LNCaP clone FGC (cell line): ENCODE measurements around the gene CLEC4G.

Experiments
- DNase-seq: peaks from one replicate; pipeline ENCODE4 v3.0.0-alpha.2; 2011; ENCODE audit warnings: low read depth
- H3K4me3 ChIP-seq: 2 replicates; pipeline ENCODE4 v1.5.1; 2011; ENCODE audit warnings: mild to moderate bottlenecking, low read depth, low read length, control low read depth
- CTCF ChIP-seq: IDR thresholded peaks from 2 replicates; pipeline ENCODE4 v1.5.1; 2012; ENCODE audit warnings: mild to moderate bottlenecking; ENCODE audit not compliant: control insufficient read depth, insufficient read depth; ENCODE audit errors: extremely low read depth

Gene CLEC4G

GRCh38 chr19:7697721-7698287 lies 34.1 kb downstream of the CLEC4G start:
- no peak for TF ChIP-seq CTCF
- DNase-seq, result no peak
- no peak overlapping the region for H3K4me3 ChIP-seq

- DNase-seq, result no peak
- TF ChIP-seq CTCF, result no peak
- no peak overlapping the region for H3K4me3 ChIP-seq
These were observed 37.4 kb downstream of the CLEC4G start for GRCh38 chr19:7694499-7694898.

GRCh38 chr19:7692417-7693088 lies 39.4 kb downstream of the CLEC4G start:
- H3K4me3 ChIP-seq, result no peak overlapping the region
- no peak for DNase-seq
- TF ChIP-seq CTCF, result no peak

GRCh38 chr19:7691497-7691896 lies 40.4 kb downstream of the CLEC4G start:
- DNase-seq, result no peak
- no peak for TF ChIP-seq CTCF
- H3K4me3 ChIP-seq, result no peak overlapping the region

- DNase-seq, result no peak
- H3K4me3 ChIP-seq, result no peak overlapping the region
- no peak for TF ChIP-seq CTCF
These were observed 41.1 kb downstream of the CLEC4G start for GRCh38 chr19:7690779-7691258.

GRCh38 chr19:7689165-7689564 lies 42.7 kb downstream of the CLEC4G start:
- TF ChIP-seq CTCF, result no peak
- no peak overlapping the region for H3K4me3 ChIP-seq
- DNase-seq, result no peak

- no peak overlapping the region for H3K4me3 ChIP-seq
- no peak for DNase-seq
- TF ChIP-seq CTCF, result no peak
These were observed 44.7 kb downstream of the CLEC4G start for GRCh38 chr19:7687177-7687576.
